H1 (cell line): ENCODE data around the gene TCEA2.
A peak's percentile ranks its signal among the peaks of the same experiment; 100 is the strongest.

ENCODE experiments used
- CREB1 ChIP-seq: IDR thresholded peaks from 2 replicates; pipeline ENCODE4 v1.6.1; 2012; ENCODE audit warnings: inconsistent platforms
- EP300 ChIP-seq, 2 experiments: IDR thresholded peaks; 1 replicate in 1 of 2; 2 replicates in 1 of 2; pipeline ENCODE4 v1.6.1; 2011 to 2012; ENCODE audit warnings: low read depth in 2 of 2, low read length in 2 of 2, mild to moderate bottlenecking in 2 of 2, borderline replicate concordance in 1 of 2, inconsistent platforms in 1 of 2, moderate library complexity in 1 of 2
- EZH2 ChIP-seq: fragments of 200-600 bp; sonication (generic); IDR thresholded peaks from 2 replicates; pipeline ENCODE4 v1.7.1; 2012; ENCODE audit warnings: low read depth, mild to moderate bottlenecking, moderate library complexity, low read length, inconsistent platforms; ENCODE audit not compliant: severe bottlenecking
- KDM1A ChIP-seq: fragments of 200-600, 300-600 bp; sonication (generic); IDR thresholded peaks from 2 replicates; pipeline ENCODE4 v1.7.1; 2016; ENCODE audit warnings: mild to moderate bottlenecking, low read length, borderline replicate concordance
- POLR2A ChIP-seq, 2 experiments: IDR thresholded peaks; 1 replicate in 1 of 2; 2 replicates in 1 of 2; pipeline ENCODE4 v1.6.1; 2011; ENCODE audit warnings: low read depth in 2 of 2, low read length in 2 of 2, mild to moderate bottlenecking in 2 of 2; ENCODE audit errors: control extremely low read depth in 1 of 2
- POLR2AphosphoS5 ChIP-seq: IDR thresholded peaks from 2 replicates; pipeline ENCODE4 v1.6.1; 2011; ENCODE audit warnings: low read depth, low read length
- SIN3A ChIP-seq, 2 experiments: IDR thresholded peaks in 1 of 2; conservative IDR thresholded peaks in 1 of 2; 2 replicates each; pipeline ENCODE4 v1.6.1; 2011 to 2012; ENCODE audit warnings: low read length in 2 of 2, improper control_type of control experiment in 1 of 2, low read depth in 1 of 2, mild to moderate bottlenecking in 1 of 2
- TBP ChIP-seq: IDR thresholded peaks from 2 replicates; pipeline ENCODE4 v1.6.1; 2011; ENCODE audit warnings: low read depth, low read length, improper control_type of control experiment
- TF ChIP-seq, protein P1 (sequence below), 3 experiments: IDR thresholded peaks; 1 replicate in 2 of 3; 2 replicates in 1 of 3; pipeline versions ENCODE4 v1.5.1 to v1.6.1; 2011; ENCODE audit warnings: low read length in 3 of 3, mild to moderate bottlenecking in 3 of 3, inconsistent platforms in 2 of 3, low read depth in 1 of 3, moderate library complexity in 1 of 3; ENCODE audit not compliant: insufficient read depth in 1 of 3; ENCODE audit errors: control extremely low read depth in 1 of 3
- TF ChIP-seq, protein P2 (sequence below): IDR thresholded peaks from 2 replicates; pipeline ENCODE4 v1.6.1; 2012; ENCODE audit warnings: inconsistent platforms

DNA sequence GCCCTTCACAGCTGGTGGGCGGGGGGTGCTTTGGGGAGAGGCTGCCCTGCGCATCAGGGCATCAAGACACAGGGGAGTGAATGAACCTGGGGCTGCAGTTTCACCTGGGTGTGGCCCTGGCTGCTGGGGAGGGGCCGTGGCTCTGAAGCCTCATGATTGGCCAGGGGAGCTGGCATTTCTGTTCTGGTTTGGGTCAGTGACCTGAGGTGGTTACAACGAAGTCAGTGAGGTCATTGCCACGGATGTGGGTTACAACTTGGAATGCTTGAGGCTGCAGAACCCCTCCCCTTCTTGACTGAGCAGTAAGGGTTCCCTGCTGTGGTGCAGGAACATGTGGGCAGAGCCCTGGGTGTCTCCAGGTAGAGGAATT, 3.0 kb downstream of the TCEA2 start:
- TF ChIP-seq POLR2A (IDR thresholded peaks at IDR 0.05; ENCODE audit: control extremely low read depth in 1 of 2, low read depth in 2 of 2, low read length in 2 of 2): no peak
- TF ChIP-seq, protein P1, sequence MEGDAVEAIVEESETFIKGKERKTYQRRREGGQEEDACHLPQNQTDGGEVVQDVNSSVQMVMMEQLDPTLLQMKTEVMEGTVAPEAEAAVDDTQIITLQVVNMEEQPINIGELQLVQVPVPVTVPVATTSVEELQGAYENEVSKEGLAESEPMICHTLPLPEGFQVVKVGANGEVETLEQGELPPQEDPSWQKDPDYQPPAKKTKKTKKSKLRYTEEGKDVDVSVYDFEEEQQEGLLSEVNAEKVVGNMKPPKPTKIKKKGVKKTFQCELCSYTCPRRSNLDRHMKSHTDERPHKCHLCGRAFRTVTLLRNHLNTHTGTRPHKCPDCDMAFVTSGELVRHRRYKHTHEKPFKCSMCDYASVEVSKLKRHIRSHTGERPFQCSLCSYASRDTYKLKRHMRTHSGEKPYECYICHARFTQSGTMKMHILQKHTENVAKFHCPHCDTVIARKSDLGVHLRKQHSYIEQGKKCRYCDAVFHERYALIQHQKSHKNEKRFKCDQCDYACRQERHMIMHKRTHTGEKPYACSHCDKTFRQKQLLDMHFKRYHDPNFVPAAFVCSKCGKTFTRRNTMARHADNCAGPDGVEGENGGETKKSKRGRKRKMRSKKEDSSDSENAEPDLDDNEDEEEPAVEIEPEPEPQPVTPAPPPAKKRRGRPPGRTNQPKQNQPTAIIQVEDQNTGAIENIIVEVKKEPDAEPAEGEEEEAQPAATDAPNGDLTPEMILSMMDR (IDR thresholded peaks at IDR 0.05; ENCODE audit: control extremely low read depth in 1 of 3, insufficient read depth in 1 of 3, low read depth in 1 of 3, low read length in 3 of 3): no peak
- TF ChIP-seq EP300 (IDR thresholded peaks at IDR 0.05; ENCODE audit: borderline replicate concordance in 1 of 2, low read depth in 2 of 2, low read length in 2 of 2): no peak
- no peak for TF ChIP-seq EZH2
- no peak for TF ChIP-seq TBP
- no peak for TF ChIP-seq KDM1A
- TF ChIP-seq CREB1: no peak
- 0 out of 4 replicates have a peak, but pooled peaks of 1 of the 2 experiments have one; percentile 23 for TF ChIP-seq SIN3A (conservative IDR thresholded peaks at IDR 0.05 in 1 of 2, IDR thresholded peaks at IDR 0.05 in 1 of 2; ENCODE audit: low read depth in 1 of 2, low read length in 2 of 2)
- no peak for TF ChIP-seq POLR2AphosphoS5
- TF ChIP-seq, protein P2, sequence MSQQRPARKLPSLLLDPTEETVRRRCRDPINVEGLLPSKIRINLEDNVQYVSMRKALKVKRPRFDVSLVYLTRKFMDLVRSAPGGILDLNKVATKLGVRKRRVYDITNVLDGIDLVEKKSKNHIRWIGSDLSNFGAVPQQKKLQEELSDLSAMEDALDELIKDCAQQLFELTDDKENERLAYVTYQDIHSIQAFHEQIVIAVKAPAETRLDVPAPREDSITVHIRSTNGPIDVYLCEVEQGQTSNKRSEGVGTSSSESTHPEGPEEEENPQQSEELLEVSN: no peak
